ENCODE data around the gene UBE3C.

UBE3C gene

GRCh38 chr7:157299613-157300368, 161.1 kb downstream of the UBE3C start:
- intact Hi-C loops (cut with DNase I), result no loop called here
- peak in 23 of 42 donors; percentile 13 to 70 (median 38) for DNase-seq

GRCh38 chr7:157300369-157300825, 161.7 kb downstream of the UBE3C start:
- DNase-seq, result no peak
- intact Hi-C loops (cut with DNase I), result no loop called here

GRCh38 chr7:157301610-157302120, 162.9 kb downstream of the UBE3C start:
- DNase-seq, result no peak
- intact Hi-C loops (cut with DNase I), result no loop called here

- intact Hi-C loops (cut with DNase I), result no loop called here
- no peak for DNase-seq
Measured at GRCh38 chr7:157306846-157307838, 168.4 kb downstream of the UBE3C start.

- intact Hi-C loops (cut with DNase I), result no loop called here
- DNase-seq, result peak in 8 of 42 donors; percentile 23 to 57 (median 32)
Measured at GRCh38 chr7:157309988-157310668, 171.4 kb downstream of the UBE3C start.

GRCh38 chr7:157310676-157311185, 172.0 kb downstream of the UBE3C start:
- DNase-seq, result no peak
- intact Hi-C loops (cut with DNase I), result no loop called here

GRCh38 chr7:157312941-157313340, 174.2 kb downstream of the UBE3C start:
- no peak for DNase-seq
- intact Hi-C loops (cut with DNase I), result no loop called here

GRCh38 chr7:157313645-157314044, 174.9 kb downstream of the UBE3C start:
- intact Hi-C loops (cut with DNase I), result no loop called here
- no peak for DNase-seq

GRCh38 chr7:157318015-157318706, 179.4 kb downstream of the UBE3C start:
- intact Hi-C loops (cut with DNase I), result no loop called here
- DNase-seq, result peak in 12 of 42 donors; percentile 14 to 45 (median 32)
